Activated naive CD8-positive, alpha-beta T cell (primary cell): ENCODE measurements around the gene SYNE2.
"Not testable (repeated sequence)": the region's sequence is repeated elsewhere in the genome, so short reads cannot be mapped to it uniquely, and the experiment has no call there.

Experiments used
- H3K27ac Mint-ChIP-seq: one replicate; pipeline ENCODE4 v1.8.0; 2021; ENCODE audit warnings: mixed read lengths
- H3K27me3 Mint-ChIP-seq: one replicate; pipeline ENCODE4 v1.8.0; 2021; ENCODE audit warnings: mixed read lengths
- H3K36me3 Mint-ChIP-seq: one replicate; pipeline ENCODE4 v1.8.0; 2021; ENCODE audit warnings: mixed read lengths
- H3K4me1 Mint-ChIP-seq: one replicate; pipeline ENCODE4 v1.8.0; 2021; ENCODE audit warnings: low read depth, mixed read lengths
- H3K4me3 Mint-ChIP-seq: one replicate; pipeline ENCODE4 v1.8.0; 2021; ENCODE audit warnings: mild to moderate bottlenecking, mixed read lengths
- H3K9me3 Mint-ChIP-seq: one replicate; pipeline ENCODE4 v1.8.0; 2021; ENCODE audit warnings: low read depth, mixed read lengths

SYNE2 gene

DNA sequence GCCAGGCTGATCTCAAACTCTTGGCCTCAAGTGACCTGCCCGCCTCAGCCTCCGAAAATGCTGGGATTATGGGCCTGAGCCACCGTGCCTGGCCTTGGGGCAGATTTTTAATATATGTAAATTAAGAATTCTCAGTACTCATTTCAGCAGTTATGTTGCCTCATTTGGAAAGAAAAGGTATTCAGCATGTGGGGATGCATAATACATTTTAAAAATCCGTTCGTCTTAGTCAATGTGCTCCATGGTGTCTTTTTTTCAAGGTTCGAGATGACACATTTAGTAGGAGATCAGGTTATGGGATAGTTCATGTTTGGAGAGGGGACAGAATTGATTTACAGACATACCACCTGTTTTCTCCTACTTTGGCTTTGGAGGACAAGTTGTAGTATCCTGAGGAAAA is 10.2 kb downstream of the SYNE2 start:
- peak overlapping the region; percentile 90 for H3K27ac Mint-ChIP-seq
- H3K27me3 Mint-ChIP-seq, result no peaks in the 10 kb centered on the region
- peaks cover 65% of the 10 kb centered on the region for H3K4me1 Mint-ChIP-seq
- H3K9me3 Mint-ChIP-seq, result no peaks in the 10 kb centered on the region
- peaks cover 4% of the 10 kb centered on the region for H3K36me3 Mint-ChIP-seq
- peak overlapping the region; percentile 56 for H3K4me3 Mint-ChIP-seq

DNA sequence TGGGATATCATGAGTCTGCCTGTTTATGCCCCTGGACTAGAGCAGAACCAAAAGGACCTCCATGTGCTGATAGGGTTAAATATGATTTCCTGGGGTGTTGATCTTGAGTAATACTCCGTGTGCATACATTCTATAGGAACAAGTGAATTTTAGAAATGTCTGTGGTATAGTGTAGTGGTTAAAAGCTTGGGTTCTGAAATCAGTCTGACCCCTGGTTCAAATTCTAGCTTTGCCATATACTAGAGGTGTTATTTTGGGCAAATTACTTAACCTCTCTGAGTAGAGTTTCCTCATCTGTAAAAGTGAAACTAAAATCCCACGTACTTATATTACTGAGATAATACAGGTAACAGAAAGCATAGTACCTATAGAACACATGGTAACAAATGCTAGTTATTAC is 12.0 kb downstream of the SYNE2 start:
- H3K27me3 Mint-ChIP-seq, H3K36me3 Mint-ChIP-seq, H3K9me3 Mint-ChIP-seq: not testable (repeated sequence)
- peak overlapping the region; percentile 80 for H3K4me3 Mint-ChIP-seq
- peak overlapping the region; percentile 99 for H3K27ac Mint-ChIP-seq
- H3K4me1 Mint-ChIP-seq, result peaks cover 72% of the 10 kb centered on the region

DNA sequence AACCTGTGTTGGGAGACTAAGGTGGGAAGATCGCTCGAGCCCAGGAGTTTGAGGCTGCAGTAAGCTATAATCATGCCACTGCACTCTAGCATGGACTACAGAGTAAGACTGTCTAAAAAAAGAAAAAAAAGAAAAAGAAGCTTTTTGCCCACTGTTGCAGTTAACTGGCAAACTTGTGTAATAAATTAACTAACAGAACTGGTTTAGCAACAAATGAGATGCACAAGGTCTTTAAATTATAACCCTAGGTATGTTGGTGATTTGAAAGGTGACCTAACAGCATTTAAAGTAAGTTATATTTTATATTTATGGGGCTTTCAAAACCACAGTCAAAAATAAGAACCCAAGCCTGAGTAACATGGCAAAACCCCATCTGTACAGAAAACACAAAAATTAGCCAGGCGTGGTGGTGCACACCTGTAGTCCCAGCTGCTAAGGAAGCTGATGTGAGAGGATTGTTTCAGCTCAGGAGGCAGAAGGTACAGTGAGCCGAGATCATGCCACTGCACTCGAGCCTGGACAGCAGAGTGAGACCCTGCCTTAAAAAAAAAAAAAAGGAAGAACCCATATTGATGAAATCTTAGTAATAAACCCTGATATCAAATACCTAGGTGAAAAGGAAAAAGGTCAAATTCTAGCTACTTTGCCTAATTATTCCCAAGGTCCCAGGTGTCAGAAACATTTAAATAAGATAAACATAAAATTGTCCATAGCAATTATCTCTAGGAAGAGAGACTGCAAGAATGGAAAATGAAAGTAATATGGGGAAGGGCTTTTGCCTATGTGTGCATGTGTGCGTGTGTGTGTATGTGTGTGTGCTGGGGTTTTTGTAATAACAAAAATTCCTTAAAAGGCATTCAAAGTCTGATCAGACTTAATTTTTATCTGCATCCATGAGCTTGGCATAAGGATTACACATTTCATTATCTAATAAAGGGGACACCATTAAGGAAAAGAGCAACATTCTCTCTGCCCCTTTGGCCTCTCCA is 15.4 kb downstream of the SYNE2 start:
- Mint-ChIP-seq H3K4me1 (peaks cover 63% of the 10 kb centered on the region), H3K27ac (peak overlapping the region; percentile 87), H3K36me3 (peaks cover 12% of the 10 kb centered on the region), H3K4me3 (peak overlapping the region; percentile 75), H3K9me3 (no peaks in the 10 kb centered on the region), H3K27me3 (no peaks in the 10 kb centered on the region)

DNA sequence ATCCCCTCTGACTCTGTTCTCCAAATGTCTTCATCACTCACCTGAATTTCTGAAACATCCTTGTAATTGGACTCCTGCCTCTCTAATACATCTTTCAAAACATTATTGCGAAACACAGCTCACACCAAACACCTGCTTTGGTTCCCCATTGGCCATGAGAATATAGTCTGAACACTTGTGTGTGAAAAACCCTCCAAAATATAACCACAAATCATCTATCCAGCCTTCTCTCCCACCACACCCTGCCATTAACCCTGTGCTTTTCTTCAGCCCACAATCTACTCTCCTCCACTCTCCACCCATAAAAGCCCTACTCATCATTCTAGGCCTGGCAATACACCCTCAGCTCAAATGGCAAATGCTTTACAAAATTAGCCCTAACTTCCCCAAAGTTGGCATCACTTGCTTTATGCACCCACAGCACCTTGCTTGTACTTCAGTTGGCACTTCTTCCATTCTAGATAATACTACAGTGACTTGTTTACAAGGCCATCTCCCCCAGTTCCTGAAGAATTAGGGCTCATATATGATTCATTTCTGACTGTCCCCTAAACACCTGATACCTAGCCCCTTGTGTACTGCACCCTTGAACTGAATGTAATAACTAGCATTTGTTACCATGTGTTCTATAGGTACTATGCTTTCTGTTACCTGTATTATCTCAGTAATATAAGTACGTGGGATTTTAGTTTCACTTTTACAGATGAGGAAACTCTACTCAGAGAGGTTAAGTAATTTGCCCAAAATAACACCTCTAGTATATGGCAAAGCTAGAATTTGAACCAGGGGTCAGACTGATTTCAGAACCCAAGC is 17.3 kb downstream of the SYNE2 start:
- H3K27me3 Mint-ChIP-seq, H3K9me3 Mint-ChIP-seq: not testable (repeated sequence)
- Mint-ChIP-seq H3K4me3 (peak overlapping the region; percentile 72), H3K27ac (peak overlapping the region; percentile 87), H3K36me3 (peaks cover 12% of the 10 kb centered on the region), H3K4me1 (peaks cover 59% of the 10 kb centered on the region)

DNA sequence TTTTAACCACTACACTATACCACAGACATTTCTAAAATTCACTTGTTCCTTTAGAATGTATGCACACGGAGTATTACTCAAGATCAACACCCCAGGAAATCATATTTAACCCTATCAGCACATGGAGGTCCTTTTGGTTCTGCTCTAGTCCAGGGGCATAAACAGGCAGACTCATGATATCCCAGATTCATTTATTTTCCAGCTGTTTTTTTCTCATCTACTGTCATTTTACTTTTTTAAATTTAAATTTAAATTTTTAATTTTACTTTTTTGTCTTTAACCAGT is 17.9 kb downstream of the SYNE2 start:
- Mint-ChIP-seq H3K36me3 (peaks cover 15% of the 10 kb centered on the region), H3K4me1 (peaks cover 58% of the 10 kb centered on the region)
- H3K4me3 Mint-ChIP-seq, H3K27me3 Mint-ChIP-seq, H3K27ac Mint-ChIP-seq, H3K9me3 Mint-ChIP-seq: not testable (repeated sequence)

DNA sequence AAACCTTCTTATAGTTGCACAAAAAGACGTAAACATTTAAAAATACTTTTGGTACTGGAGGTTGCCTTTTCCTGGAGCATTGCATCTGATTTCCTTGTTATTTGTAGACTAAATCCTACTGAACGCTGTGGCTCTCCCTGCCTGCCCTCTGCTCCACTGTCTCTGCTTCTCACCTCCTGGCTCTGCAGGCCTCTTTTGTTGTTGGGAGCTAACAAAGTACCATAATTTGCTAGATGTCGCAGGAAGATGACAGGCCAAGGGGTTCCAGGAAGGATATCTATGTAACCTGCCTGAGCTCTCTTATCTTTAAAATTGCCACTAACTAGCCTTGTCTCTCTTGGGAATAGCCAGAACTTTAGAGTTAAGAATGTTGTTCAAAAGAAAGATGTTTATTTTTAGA is 21.4 kb downstream of the SYNE2 start:
- Mint-ChIP-seq H3K4me3 (no peak overlapping the region), H3K27me3 (no peaks in the 10 kb centered on the region), H3K9me3 (no peaks in the 10 kb centered on the region), H3K4me1 (peaks cover 43% of the 10 kb centered on the region), H3K36me3 (peaks cover 15% of the 10 kb centered on the region), H3K27ac (peak overlapping the region; percentile 25)

DNA sequence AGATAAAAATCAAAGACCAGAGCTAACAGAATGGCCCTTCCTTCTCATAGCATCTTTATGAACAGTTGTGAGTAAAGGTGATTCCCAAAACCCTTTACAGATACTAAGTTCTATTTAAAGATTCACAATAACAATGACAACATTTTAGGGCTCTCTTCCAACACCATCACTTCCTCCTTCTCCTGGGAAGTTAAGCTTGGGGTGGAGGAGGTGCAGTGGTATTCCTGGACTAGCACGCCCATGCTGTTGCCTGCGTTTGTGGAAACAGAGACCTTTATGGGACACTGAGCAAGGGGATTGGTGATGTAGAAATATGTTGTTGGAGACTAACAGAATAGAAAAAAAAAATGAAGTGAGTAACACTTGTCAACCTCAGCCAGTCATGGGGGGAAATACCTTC is 22.5 kb downstream of the SYNE2 start:
- Mint-ChIP-seq H3K9me3 (no peaks in the 10 kb centered on the region), H3K4me3 (no peak overlapping the region), H3K27me3 (no peaks in the 10 kb centered on the region), H3K36me3 (peaks cover 12% of the 10 kb centered on the region), H3K4me1 (peaks cover 39% of the 10 kb centered on the region), H3K27ac (peak overlapping the region; percentile 48)

DNA sequence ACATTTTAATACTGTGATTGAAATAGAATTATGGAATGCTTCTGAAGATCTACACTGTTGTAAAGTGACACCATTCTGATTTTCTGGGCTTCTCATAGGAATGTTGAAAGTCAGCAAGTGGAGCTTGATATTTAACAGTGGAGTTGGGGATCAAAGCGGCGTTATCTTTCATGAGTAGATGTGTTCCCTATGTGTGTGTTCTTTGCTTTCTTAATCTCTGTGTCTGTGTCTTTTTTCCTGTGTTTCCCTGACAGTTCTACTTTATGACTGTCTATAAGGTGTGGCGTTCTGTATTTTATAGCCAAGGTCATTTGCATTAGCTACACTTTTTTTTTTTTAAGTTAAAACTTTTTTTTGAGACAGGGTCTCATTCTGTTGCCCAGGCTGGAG is 24.7 kb downstream of the SYNE2 start:
- H3K36me3 Mint-ChIP-seq, result peaks cover 10% of the 10 kb centered on the region
- H3K4me1 Mint-ChIP-seq, result peaks cover 37% of the 10 kb centered on the region
- no peak overlapping the region for H3K4me3 Mint-ChIP-seq
- H3K27ac Mint-ChIP-seq, result no peak overlapping the region
- H3K9me3 Mint-ChIP-seq, result no peaks in the 10 kb centered on the region
- no peaks in the 10 kb centered on the region for H3K27me3 Mint-ChIP-seq

DNA sequence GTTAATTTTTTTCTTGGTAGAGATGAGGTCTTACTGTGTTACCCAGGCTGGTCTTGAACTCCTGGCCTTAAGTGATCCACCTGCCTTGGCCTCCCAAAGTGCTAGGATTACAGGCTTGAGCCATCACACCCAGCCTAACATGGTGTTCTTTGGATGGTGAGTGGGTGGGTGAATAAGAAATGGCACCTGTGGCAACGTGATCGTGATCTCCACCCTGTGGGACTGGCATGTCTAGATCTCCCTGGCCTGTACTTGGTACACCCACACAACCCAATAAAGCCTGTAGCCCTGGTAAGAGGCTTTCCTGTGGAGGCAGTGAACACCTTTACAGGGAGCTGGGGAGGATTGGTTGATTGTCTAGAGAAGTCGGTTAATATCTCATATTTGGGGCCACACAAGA is 25.2 kb downstream of the SYNE2 start:
- H3K27me3 Mint-ChIP-seq, result no peaks in the 10 kb centered on the region
- no peak overlapping the region for H3K4me3 Mint-ChIP-seq
- H3K27ac Mint-ChIP-seq, result no peak overlapping the region
- H3K36me3 Mint-ChIP-seq, result peaks cover 7% of the 10 kb centered on the region
- peaks cover 33% of the 10 kb centered on the region for H3K4me1 Mint-ChIP-seq
- H3K9me3 Mint-ChIP-seq, result no peaks in the 10 kb centered on the region

DNA sequence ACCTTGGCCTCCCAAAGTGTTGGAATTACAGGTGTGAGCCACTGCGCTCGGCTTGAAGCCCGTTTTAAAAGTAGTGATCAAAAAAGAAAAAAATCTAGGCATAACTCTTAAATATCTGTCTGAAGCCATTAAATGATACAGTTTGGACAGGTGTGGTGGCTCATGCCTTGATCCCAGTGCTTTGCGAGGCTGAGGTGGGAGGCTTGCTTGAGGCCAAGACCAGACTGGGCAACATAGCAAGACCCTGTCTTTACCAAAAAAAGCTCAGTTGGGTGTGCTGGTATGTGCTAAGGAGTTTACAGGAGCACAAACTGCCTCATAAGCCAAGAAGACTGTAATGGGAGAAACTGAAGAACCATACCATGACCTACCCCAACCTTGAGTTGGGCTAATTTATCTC is 26.0 kb downstream of the SYNE2 start:
- Mint-ChIP-seq H3K4me3 (no peak overlapping the region), H3K36me3 (peaks cover 7% of the 10 kb centered on the region), H3K4me1 (peaks cover 28% of the 10 kb centered on the region), H3K27me3 (no peaks in the 10 kb centered on the region), H3K9me3 (no peaks in the 10 kb centered on the region), H3K27ac (no peak overlapping the region)

DNA sequence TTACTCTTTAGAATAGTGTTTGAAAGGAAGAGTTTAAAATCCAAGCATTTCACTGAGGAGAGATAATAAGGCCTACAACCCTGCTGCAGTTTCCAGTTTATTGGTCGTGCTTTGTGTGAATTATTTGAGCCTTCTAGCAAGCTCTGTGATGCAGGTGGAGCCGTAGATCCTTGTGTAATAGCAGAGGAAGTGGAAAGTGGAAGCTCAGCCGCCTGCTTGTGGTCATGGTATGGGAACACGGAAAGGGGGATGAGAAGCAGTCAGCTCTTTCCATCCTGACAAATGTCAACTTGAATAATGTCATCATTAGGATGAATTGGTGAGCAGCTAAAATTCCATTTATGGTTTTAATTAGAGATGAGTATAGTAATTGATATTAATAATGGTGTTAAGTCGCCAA is 29.1 kb downstream of the SYNE2 start:
- Mint-ChIP-seq H3K4me1 (peaks cover 13% of the 10 kb centered on the region), H3K9me3 (no peaks in the 10 kb centered on the region), H3K27ac (no peak overlapping the region), H3K36me3 (peaks cover 5% of the 10 kb centered on the region), H3K27me3 (no peaks in the 10 kb centered on the region), H3K4me3 (no peak overlapping the region)

DNA sequence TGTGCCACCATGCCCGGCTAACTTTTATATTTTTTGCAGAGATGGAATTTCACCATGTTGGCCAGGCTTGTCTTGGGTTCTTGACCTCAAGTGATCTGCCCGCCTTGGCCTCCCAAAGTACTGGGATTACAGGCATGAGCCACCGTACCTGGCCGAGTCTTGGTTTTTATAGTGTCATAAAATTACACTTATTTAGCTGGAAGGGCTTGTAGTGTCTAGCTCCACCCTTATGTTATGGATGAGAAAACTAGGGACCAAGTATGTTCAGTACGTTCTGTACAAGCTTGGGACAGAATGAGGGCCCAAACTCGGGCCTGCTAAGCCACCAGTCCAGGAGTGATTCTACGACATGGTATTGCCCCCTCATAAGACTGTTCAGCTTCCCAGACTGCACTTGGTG is 35.1 kb downstream of the SYNE2 start:
- Mint-ChIP-seq H3K27me3 (no peaks in the 10 kb centered on the region), H3K4me1 (peaks cover 4% of the 10 kb centered on the region), H3K4me3 (no peak overlapping the region), H3K36me3 (peaks cover 6% of the 10 kb centered on the region), H3K9me3 (no peaks in the 10 kb centered on the region), H3K27ac (no peak overlapping the region)

DNA sequence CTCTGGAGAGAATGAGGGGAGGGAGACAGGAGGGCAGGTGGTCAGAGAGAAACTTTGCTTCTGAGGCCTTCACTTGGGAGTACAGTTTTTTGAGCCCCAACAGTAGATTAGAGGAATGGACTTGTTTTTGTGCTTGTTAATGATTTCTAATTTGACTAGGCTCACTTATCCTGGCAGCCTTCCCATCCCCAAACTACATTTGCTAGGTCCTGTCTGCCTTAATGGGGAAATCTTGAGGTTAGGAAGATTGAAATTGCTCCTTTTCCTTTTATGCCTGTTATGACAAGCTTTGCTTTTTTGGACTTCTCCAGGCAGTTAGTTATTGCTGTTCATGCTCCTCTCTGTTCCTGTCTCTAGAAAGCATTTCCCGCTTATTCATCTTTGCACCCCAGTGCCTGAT is 37.7 kb downstream of the SYNE2 start:
- Mint-ChIP-seq H3K27me3 (no peaks in the 10 kb centered on the region), H3K27ac (no peak overlapping the region), H3K4me3 (no peak overlapping the region), H3K9me3 (no peaks in the 10 kb centered on the region), H3K4me1 (peaks cover 6% of the 10 kb centered on the region), H3K36me3 (peaks cover 4% of the 10 kb centered on the region)

DNA sequence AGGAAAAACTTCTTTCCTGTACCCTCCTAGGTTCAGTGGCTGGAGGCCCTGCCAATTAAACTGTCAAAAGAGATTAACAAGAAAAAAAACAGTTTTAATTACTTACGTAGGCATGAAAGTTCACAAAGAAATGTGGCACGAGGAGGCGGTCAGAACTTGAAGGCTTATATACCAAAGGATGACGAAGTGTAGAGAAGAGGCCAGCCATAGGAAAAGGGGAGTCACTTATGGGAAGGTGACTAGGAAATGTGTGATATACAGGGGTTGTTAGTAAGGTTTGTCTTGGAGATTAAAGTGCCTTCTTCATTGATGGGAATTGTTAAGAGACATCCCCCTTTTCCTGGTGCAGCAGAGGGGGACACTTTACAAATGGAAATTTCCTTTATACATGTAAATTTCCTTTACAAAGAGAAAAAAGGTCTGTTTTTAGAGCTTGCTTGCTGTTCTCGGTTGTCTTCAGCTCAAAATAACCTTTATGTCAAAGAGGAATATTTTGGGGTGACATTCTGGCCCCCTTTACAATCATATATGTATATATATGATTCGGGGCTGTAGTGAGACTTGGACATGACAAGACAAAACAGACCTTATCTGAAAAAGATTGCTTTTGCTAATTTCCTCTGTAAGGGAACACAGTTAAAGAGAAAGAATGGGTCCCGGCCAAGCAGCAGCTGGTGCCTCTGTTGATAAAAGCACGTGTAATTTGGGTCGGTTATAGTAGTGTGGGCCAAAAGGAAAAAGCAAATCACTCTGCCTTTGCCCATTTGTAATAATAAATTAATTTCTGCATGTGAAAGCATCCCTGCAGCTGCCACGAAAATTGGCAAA is 38.6 kb downstream of the SYNE2 start:
- Mint-ChIP-seq H3K9me3 (no peaks in the 10 kb centered on the region), H3K4me1 (peaks cover 8% of the 10 kb centered on the region), H3K27ac (peak overlapping the region; percentile 41), H3K4me3 (no peak overlapping the region), H3K27me3 (no peaks in the 10 kb centered on the region), H3K36me3 (peaks cover 7% of the 10 kb centered on the region)

DNA sequence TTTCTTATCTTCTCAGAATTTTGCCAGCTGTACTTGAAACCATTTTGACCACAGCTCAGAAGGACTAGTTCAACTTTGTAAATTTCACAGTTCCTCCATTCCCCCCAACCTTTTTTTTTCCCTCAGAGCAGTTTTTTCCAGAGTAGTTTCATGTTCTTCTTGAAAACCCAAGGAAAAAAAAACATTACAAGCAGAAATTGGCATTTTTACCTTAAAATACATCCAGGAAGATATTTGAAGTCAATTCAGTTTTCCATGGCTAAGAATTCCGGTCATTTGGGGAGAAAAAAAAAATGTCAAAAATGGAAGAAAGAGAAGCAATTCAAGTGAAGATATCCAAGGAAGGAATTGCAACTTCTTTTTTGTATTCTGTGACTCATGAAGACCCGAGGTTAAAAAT is 39.5 kb downstream of the SYNE2 start:
- no peaks in the 10 kb centered on the region for H3K9me3 Mint-ChIP-seq
- H3K27me3 Mint-ChIP-seq, result no peaks in the 10 kb centered on the region
- H3K27ac Mint-ChIP-seq, result no peak overlapping the region
- H3K4me1 Mint-ChIP-seq, result peaks cover 8% of the 10 kb centered on the region
- peaks cover 7% of the 10 kb centered on the region for H3K36me3 Mint-ChIP-seq
- H3K4me3 Mint-ChIP-seq, result no peak overlapping the region
